ENCODE results near the gene GPR62.

Gene GPR62

GRCh38 chr3:51945926-51946705 is 9.1 kb upstream of the GPR62 start:
- ATAC-seq (ENCODE audit: insufficient read depth, low read depth), result no peak
- DNase-seq, result no peak

GRCh38 chr3:51946796-51947195 is 8.4 kb upstream of the GPR62 start:
- Histone ChIP-seq H3K4me1 (ENCODE audit: insufficient read depth, low read length) (peaks cover 15% of the 10 kb centered on the region), H3K4me2 (ENCODE audit: insufficient read depth, low read length) (no peak overlapping the region), H3K27me3 (ENCODE audit: insufficient read depth, low read length, poor library complexity) (no peaks in the 10 kb centered on the region), H3K79me2 (ENCODE audit: insufficient read depth, low read length) (peaks cover 4% of the 10 kb centered on the region), H2AFZ (ENCODE audit: low read depth, low read length) (no peak overlapping the region), H3K4me3 (ENCODE audit: low read depth in 1 of 2, low read length in 2 of 2) (no peak overlapping the region), H3K36me3 (ENCODE audit: insufficient read depth, low read length) (no peaks in the 10 kb centered on the region; the same call in 1 of the 2 replicates), H3K9me3 (ENCODE audit: insufficient read depth, low read length, severe bottlenecking) (no peaks in the 10 kb centered on the region), H3K27ac (ENCODE audit: low read length) (no peak overlapping the region), H4K20me1 (ENCODE audit: insufficient read depth, low read length) (no peaks in the 10 kb centered on the region; the same call in 1 of the 2 replicates), H3K9ac (ENCODE audit: low read depth, low read length) (no peak overlapping the region)
- TF ChIP-seq EZH2 (IDR thresholded peaks at IDR 0.05; ENCODE audit: borderline replicate concordance, low read depth, low read length, severe bottlenecking) (no peak), CTCF (IDR thresholded peaks at IDR 0.05; ENCODE audit: borderline replicate concordance, extremely low read depth, low read length, poor library complexity, severe bottlenecking) (no peak)
- no peak for DNase-seq
- ATAC-seq (ENCODE audit: insufficient read depth, low read depth), result no peak

More at GRCh38 chr3:51945926-51946705, 9.1 kb upstream of the GPR62 start:
- no peak for TF ChIP-seq EZH2 (IDR thresholded peaks at IDR 0.05; ENCODE audit: borderline replicate concordance, low read depth, low read length, severe bottlenecking)
- TF ChIP-seq CTCF (IDR thresholded peaks at IDR 0.05; ENCODE audit: borderline replicate concordance, extremely low read depth, low read length, poor library complexity, severe bottlenecking), result no peak
- H3K36me3 ChIP-seq (ENCODE audit: insufficient read depth, low read length), result no peaks in the 10 kb centered on the region; the same call in 1 of the 2 replicates
- H3K27me3 ChIP-seq (ENCODE audit: insufficient read depth, low read length, poor library complexity), result no peaks in the 10 kb centered on the region
- H4K20me1 ChIP-seq (ENCODE audit: insufficient read depth, low read length), result no peaks in the 10 kb centered on the region; the same call in 1 of the 2 replicates
- no peak overlapping the region for H3K4me3 ChIP-seq (ENCODE audit: low read depth in 1 of 2, low read length in 2 of 2)
- no peak overlapping the region for H3K9ac ChIP-seq (ENCODE audit: low read depth, low read length)
- H2AFZ ChIP-seq (ENCODE audit: low read depth, low read length), result no peak overlapping the region
- H3K4me1 ChIP-seq (ENCODE audit: insufficient read depth, low read length), result peaks cover 17% of the 10 kb centered on the region
- peaks cover 9% of the 10 kb centered on the region for H3K79me2 ChIP-seq (ENCODE audit: insufficient read depth, low read length)
- no peaks in the 10 kb centered on the region for H3K9me3 ChIP-seq (ENCODE audit: insufficient read depth, low read length, severe bottlenecking)
- H3K27ac ChIP-seq (ENCODE audit: low read length), result no peak overlapping the region
- no peak overlapping the region for H3K4me2 ChIP-seq (ENCODE audit: insufficient read depth, low read length)

GRCh38 chr3:51947215-51947900 is 7.8 kb upstream of the GPR62 start:
- no peaks in the 10 kb centered on the region for H3K27me3 ChIP-seq (ENCODE audit: insufficient read depth, low read length, poor library complexity)
- H3K27ac ChIP-seq (ENCODE audit: low read length), result no peak overlapping the region
- H3K4me1 ChIP-seq (ENCODE audit: insufficient read depth, low read length), result peaks cover 13% of the 10 kb centered on the region
- ATAC-seq (ENCODE audit: insufficient read depth, low read depth) (no peak), DNase-seq (no peak)
- H3K36me3 ChIP-seq (ENCODE audit: insufficient read depth, low read length), result no peaks in the 10 kb centered on the region; the same call in 1 of the 2 replicates
- no peaks in the 10 kb centered on the region for H3K9me3 ChIP-seq (ENCODE audit: insufficient read depth, low read length, severe bottlenecking)
- H3K4me2 ChIP-seq (ENCODE audit: insufficient read depth, low read length), result no peak overlapping the region
- no peak overlapping the region for H2AFZ ChIP-seq (ENCODE audit: low read depth, low read length)
- TF ChIP-seq EZH2 (IDR thresholded peaks at IDR 0.05; ENCODE audit: borderline replicate concordance, low read depth, low read length, severe bottlenecking) (no peak), CTCF (IDR thresholded peaks at IDR 0.05; ENCODE audit: borderline replicate concordance, extremely low read depth, low read length, poor library complexity, severe bottlenecking) (no peak)
- H3K9ac ChIP-seq (ENCODE audit: low read depth, low read length), result no peak overlapping the region
- no peaks in the 10 kb centered on the region; the same call in 1 of the 2 replicates for H4K20me1 ChIP-seq (ENCODE audit: insufficient read depth, low read length)
- H3K4me3 ChIP-seq (ENCODE audit: low read depth in 1 of 2, low read length in 2 of 2), result no peak overlapping the region
- peaks cover 3% of the 10 kb centered on the region for H3K79me2 ChIP-seq (ENCODE audit: insufficient read depth, low read length)

Data from DND-41 (cell line).